Lower leg skin (tissue), 4 donors: ENCODE results near the gene KDELR3. TPM values are rescaled to one million over a fixed set of nuclear protein-coding genes. Genes with fewer than 3 reads are reported as not detected.

ENCODE experiments used
- DNase-seq, 2 donors: peaks; one replicate each; pipeline ENCODE4 v3.0.0-alpha.2; 2019; ENCODE audit warnings: low spot score in 2 of 2
- H3K4me3 ChIP-seq: fragments of 200-600 bp; sonication (generic); 2 replicates; pipeline ENCODE4 v1.5.1; 2017; ENCODE audit warnings: mild to moderate bottlenecking, low read depth; ENCODE audit not compliant: poor library complexity, severe bottlenecking
- CTCF ChIP-seq, 3 donors: fragments of 450-650 bp; IDR thresholded peaks; one replicate each; pipeline ENCODE4 v1.5.1; 2016; ENCODE audit warnings: antibody characterized with exemption in 3 of 3, mild to moderate bottlenecking in 3 of 3, moderate library complexity in 2 of 3
- POLR2A ChIP-seq, 2 donors: fragments of 450-650 bp; IDR thresholded peaks; one replicate each; pipeline ENCODE4 v1.6.1; 2016 to 2017; ENCODE audit warnings: antibody characterized with exemption in 2 of 2, mild to moderate bottlenecking in 1 of 2, moderate library complexity in 1 of 2
- whole genome bisulfite sequencing, 2 donors: methylation state at CpG; one replicate each; pipeline ENCODE4 v1.1.5; 2018; 5-methylcytosine and 5-hydroxymethylcytosine counted together
- intact Hi-C: fragments of 100-400 bp; cut with DNase I; formaldehyde crosslinking; loops from one replicate; pipeline ENCODE4 v1.15.0; 2023; ENCODE audit warnings: low total_unique reads
- total RNA-seq, 4 donors: library from RNA; depleted of rRNA; stranded (reverse); fragments of >200 nt; gene quantifications; one replicate each; pipeline ENCODE4 v1.1.0, GENCODE V29; 2016

KDELR3 gene
- total RNA-seq, 4 donors from 2014 or later = 0.80 to 5.1 (median 1.3) TPM

- H3K4me3 ChIP-seq = no peak overlapping the region
- intact Hi-C loops = no loop called here
- TF ChIP-seq CTCF (IDR thresholded peaks at IDR 0.05) = no peak
- no peak for TF ChIP-seq POLR2A (IDR thresholded peaks at IDR 0.05)
- no peak for DNase-seq
- WGBS, 2 donors = 65 to 70% methylated on average over 1 of the region's 1 CpG
These were observed 16.3 kb downstream of the KDELR3 start for GRCh38 chr22:38484244-38484643.

GRCh38 chr22:38485783-38486182 is 17.9 kb downstream of the KDELR3 start:
- WGBS, 2 donors = 60 to 66% methylated on average over 5 of the region's 5 CpGs
- no peak overlapping the region for H3K4me3 ChIP-seq
- TF ChIP-seq CTCF (IDR thresholded peaks at IDR 0.05) (no peak), POLR2A (IDR thresholded peaks at IDR 0.05) (no peak)
- DNase-seq = no peak
- intact Hi-C loops = no loop called here

GRCh38 chr22:38487946-38488345 is 20.1 kb downstream of the KDELR3 start:
- intact Hi-C loops = no loop called here
- TF ChIP-seq POLR2A (IDR thresholded peaks at IDR 0.05) = no peak
- no peak for TF ChIP-seq CTCF (IDR thresholded peaks at IDR 0.05)
- WGBS, 2 donors = 80 to 81% methylated on average over 6 of the region's 6 CpGs
- no peak for DNase-seq
- H3K4me3 ChIP-seq = no peak overlapping the region

- H3K4me3 ChIP-seq = no peak overlapping the region
- intact Hi-C loops = no loop called here
- DNase-seq = no peak
- no peak for TF ChIP-seq CTCF (IDR thresholded peaks at IDR 0.05)
- TF ChIP-seq POLR2A (IDR thresholded peaks at IDR 0.05) = no peak
- whole genome bisulfite sequencing, 2 donors = 93 to 94% methylated on average over 17 of the region's 17 CpGs
These were observed 21.2 kb downstream of the KDELR3 start for GRCh38 chr22:38489142-38489541.

GRCh38 chr22:38489561-38490145 is 21.8 kb downstream of the KDELR3 start:
- DNase-seq = no peak
- TF ChIP-seq POLR2A (IDR thresholded peaks at IDR 0.05) = no peak
- intact Hi-C loops = no loop called here
- no peak overlapping the region for H3K4me3 ChIP-seq
- WGBS, 2 donors = 78% methylated on average over 7 of the region's 7 CpGs

- WGBS, 2 donors = 59 to 77% methylated on average over 2 of the region's 2 CpGs
- no peak for DNase-seq
- H3K4me3 ChIP-seq = no peak overlapping the region
- TF ChIP-seq CTCF (IDR thresholded peaks at IDR 0.05) (no peak), POLR2A (IDR thresholded peaks at IDR 0.05) (no peak)
- intact Hi-C loops = no loop called here
These were observed 22.6 kb downstream of the KDELR3 start for GRCh38 chr22:38490475-38490874.
